PC-9 (cell line): ENCODE measurements around the gene FES.

ENCODE experiments used
- EZH2 ChIP-seq: fragments of 200-600 bp; sonication (generic); IDR thresholded peaks from 2 replicates; pipeline ENCODE4 v1.8.0; 2017; ENCODE audit warnings: antibody characterized with exemption, low read depth
- TF ChIP-seq, protein P1 (sequence below): fragments of 200-600 bp; sonication (generic); conservative IDR thresholded peaks from 2 replicates; pipeline ENCODE4 v1.6.1; 2017; ENCODE audit warnings: mixed run types, antibody characterized with exemption, mild to moderate bottlenecking, moderate library complexity

GRCh38 chr15:90901175-90902039 is 17.1 kb downstream of the FES start:
- TF ChIP-seq, protein P1, sequence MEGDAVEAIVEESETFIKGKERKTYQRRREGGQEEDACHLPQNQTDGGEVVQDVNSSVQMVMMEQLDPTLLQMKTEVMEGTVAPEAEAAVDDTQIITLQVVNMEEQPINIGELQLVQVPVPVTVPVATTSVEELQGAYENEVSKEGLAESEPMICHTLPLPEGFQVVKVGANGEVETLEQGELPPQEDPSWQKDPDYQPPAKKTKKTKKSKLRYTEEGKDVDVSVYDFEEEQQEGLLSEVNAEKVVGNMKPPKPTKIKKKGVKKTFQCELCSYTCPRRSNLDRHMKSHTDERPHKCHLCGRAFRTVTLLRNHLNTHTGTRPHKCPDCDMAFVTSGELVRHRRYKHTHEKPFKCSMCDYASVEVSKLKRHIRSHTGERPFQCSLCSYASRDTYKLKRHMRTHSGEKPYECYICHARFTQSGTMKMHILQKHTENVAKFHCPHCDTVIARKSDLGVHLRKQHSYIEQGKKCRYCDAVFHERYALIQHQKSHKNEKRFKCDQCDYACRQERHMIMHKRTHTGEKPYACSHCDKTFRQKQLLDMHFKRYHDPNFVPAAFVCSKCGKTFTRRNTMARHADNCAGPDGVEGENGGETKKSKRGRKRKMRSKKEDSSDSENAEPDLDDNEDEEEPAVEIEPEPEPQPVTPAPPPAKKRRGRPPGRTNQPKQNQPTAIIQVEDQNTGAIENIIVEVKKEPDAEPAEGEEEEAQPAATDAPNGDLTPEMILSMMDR: no peak
- TF ChIP-seq EZH2: no peak
